ENCODE measurements around the gene ZSCAN5A. TPM values are rescaled to one million over a fixed set of nuclear protein-coding genes. Genes with fewer than 3 reads are reported as not detected.

Gene ZSCAN5A
- total and polyA plus RNA-seq, 9 of the 15 experiments (the other 6 are each of a cell fraction or from before 2014, with no cell fraction given) = 5.8 to 15.3 (median 11.8) TPM

DNA sequence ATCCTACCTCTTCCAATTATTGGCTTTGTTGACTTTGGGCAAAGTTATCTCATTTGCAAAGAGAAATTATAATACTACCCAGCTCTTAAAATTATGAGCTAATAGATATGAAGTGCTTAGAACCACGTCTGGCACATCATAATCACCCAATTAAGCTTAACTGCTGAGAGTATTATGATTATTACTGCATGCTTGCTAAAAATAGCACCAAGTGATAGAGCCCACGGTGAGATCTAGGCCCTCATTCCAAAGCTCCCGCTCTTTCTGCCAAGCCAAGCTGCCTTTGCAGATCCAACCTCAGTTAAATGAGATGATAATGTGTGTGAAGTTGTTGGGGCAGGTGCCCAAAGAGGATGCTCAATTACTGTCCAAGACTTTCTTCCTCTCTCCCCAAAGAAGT lies 48.6 kb downstream of the ZSCAN5A start:
- intact Hi-C loops (cut with micrococcal nuclease) = no loop called here
- H3K9ac ChIP-seq (ENCODE audit: insufficient read depth in 1 of 2, low read depth in 2 of 2, low read length in 2 of 2) = no peak overlapping the region
- TF ChIP-seq RB1 (IDR thresholded peaks at IDR 0.05; ENCODE audit: low read depth) = no peak
- no peak for TF ChIP-seq ZNF699 (CRISPR knock-in tag; IDR thresholded peaks at IDR 0.05; ENCODE audit: insufficient replicate concordance)
- TF ChIP-seq CBX1 (IDR thresholded peaks at IDR 0.05; ENCODE audit: low read depth) = no peak
- no peak for TF ChIP-seq CBX5 (IDR thresholded peaks at IDR 0.05; ENCODE audit: borderline replicate concordance, low read depth)
- TF ChIP-seq KDM1A (IDR thresholded peaks at IDR 0.05) = no peak
- TF ChIP-seq ZZZ3 (IDR thresholded peaks at IDR 0.05) = no peak
- no peak for TF ChIP-seq ZBTB1 (CRISPR knock-in tag; IDR thresholded peaks at IDR 0.05; ENCODE audit: borderline replicate concordance, low read depth)
- TF ChIP-seq FOS (IDR thresholded peaks at IDR 0.05; ENCODE audit: extremely low read depth, insufficient read length) = no peak
- no peak for TF ChIP-seq MXD1 (CRISPR knock-in tag; IDR thresholded peaks at IDR 0.05; ENCODE audit: borderline replicate concordance, poor library complexity, severe bottlenecking)
- TF ChIP-seq MCM2 (IDR thresholded peaks at IDR 0.05; ENCODE audit: low read depth) = no peak
- TF ChIP-seq ZNF395 (CRISPR knock-in tag; IDR thresholded peaks at IDR 0.05) = no peak
- TF ChIP-seq, protein P1, sequence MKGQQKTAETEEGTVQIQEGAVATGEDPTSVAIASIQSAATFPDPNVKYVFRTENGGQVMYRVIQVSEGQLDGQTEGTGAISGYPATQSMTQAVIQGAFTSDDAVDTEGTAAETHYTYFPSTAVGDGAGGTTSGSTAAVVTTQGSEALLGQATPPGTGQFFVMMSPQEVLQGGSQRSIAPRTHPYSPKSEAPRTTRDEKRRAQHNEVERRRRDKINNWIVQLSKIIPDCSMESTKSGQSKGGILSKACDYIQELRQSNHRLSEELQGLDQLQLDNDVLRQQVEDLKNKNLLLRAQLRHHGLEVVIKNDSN (CRISPR knock-in tag; IDR thresholded peaks at IDR 0.05) = no peak
- TF ChIP-seq NR2C1 (IDR thresholded peaks at IDR 0.05) = no peak
- no peak for TF ChIP-seq NR2C1 (tag; IDR thresholded peaks at IDR 0.05)
- TF ChIP-seq POLR2B (IDR thresholded peaks at IDR 0.05; ENCODE audit: low read depth, partially characterized antibody) = no peak
- TF ChIP-seq ZNF41 (CRISPR knock-in tag; conservative IDR thresholded peaks at IDR 0.05) = no peak
- no peak for TF ChIP-seq SMC3 (conservative IDR thresholded peaks at IDR 0.05; ENCODE audit: insufficient read depth, low read depth, low read length)
- no peak for TF ChIP-seq BRF2 (IDR thresholded peaks at IDR 0.05; ENCODE audit: borderline replicate concordance, insufficient read depth, insufficient read length)

More for the DNA sequence above, 48.6 kb downstream of the ZSCAN5A start:
- no peak overlapping the region for H3K27ac ChIP-seq (ENCODE audit: extremely low read depth, low read depth, low read length)
- no peaks in the 10 kb centered on the region for H3K36me3 ChIP-seq (ENCODE audit: control insufficient read depth, insufficient read depth, low read length)
- no peak for ATAC-seq
- no peaks in the 10 kb centered on the region for H3K9me3 ChIP-seq (replicated peaks; ENCODE audit: control insufficient read depth, insufficient read depth, low read depth, low read length)
- H3K4me2 ChIP-seq (ENCODE audit: insufficient read depth, low read length) = no peak overlapping the region
- no peak overlapping the region for H3K4me3 ChIP-seq
- in situ Hi-C loops (cut with MboI) = no loop called here
- no TSS peak for BruUV-seq (replicated peaks)
- 59% methylated on average over 3 of the region's 3 CpGs for WGBS (ENCODE audit: insufficient coverage, low coverage, missing lambda C conversion rate)
- H3K27me3 ChIP-seq (ENCODE audit: control insufficient read depth in 2 of 2, insufficient read depth in 2 of 2, low read length in 2 of 2) = no peaks in the 10 kb centered on the region
- ChIA-PET CTCF (ENCODE audit: low intra/inter-chr PET ratio) (no interaction called here), POLR2A (interaction anchor here (0.6 to 1.0 kb wide), 2 partner anchors 16 to 387 kb away, joined by 3 read pairs; no protein-coding TSS in a partner anchor)
- no peak overlapping the region for H2AFZ ChIP-seq (ENCODE audit: low read depth, low read length)
- peaks cover 3 to 10% of the 10 kb centered on the region in 2 experiments; a peak in 4 of 5 replicates for H3K4me1 ChIP-seq (replicated peaks in 1 of 2; ENCODE audit: control insufficient read depth in 2 of 2, insufficient read depth in 2 of 2, low read length in 2 of 2)
- no peak for DNase-seq (ENCODE audit: extremely low read depth in 1 of 4, low spot score in 3 of 4)
- no peaks in the 10 kb centered on the region for H3K9me1 ChIP-seq (ENCODE audit: control insufficient read depth, insufficient read depth, low read length)
- no peaks in the 10 kb centered on the region for H4K20me1 ChIP-seq (replicated peaks; ENCODE audit: control insufficient read depth, insufficient read depth, low read length)
- no peaks in the 10 kb centered on the region for H3K79me2 ChIP-seq (ENCODE audit: control insufficient read depth, insufficient read depth, low read length)
- no peak for FAIRE-seq

Data from K562 (cell line).